NB4 (cell line): ENCODE results near the gene CALHM4.

Experiments
- CTCF ChIP-seq: IDR thresholded peaks from one replicate; pipeline ENCODE4 v1.5.1; 2012; ENCODE audit warnings: low read depth, low read length
- TF ChIP-seq, protein P1 (sequence below): IDR thresholded peaks from 2 replicates; pipeline ENCODE4 v1.6.1; 2011; ENCODE audit warnings: low read depth, low read length

DNA sequence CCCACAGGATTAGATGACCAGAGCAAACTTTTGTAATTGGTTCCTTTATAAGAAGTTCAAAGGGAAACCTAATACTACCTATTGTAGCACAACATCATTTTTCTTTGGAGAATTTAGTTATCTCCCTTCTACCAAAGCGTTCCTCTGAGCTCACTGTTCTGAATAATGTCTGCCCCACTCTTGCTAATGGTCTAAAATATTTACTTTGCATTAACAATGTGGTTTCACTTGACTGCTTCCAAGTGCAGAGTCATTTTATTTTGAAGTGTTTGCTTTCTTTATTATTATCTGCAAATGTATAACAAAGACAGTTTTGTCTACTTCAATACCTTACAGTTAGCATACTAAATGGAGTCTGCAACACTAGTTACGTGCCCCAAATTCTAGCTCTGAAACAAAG lies 23.1 kb upstream of the CALHM4 start:
- TF ChIP-seq, protein P1, sequence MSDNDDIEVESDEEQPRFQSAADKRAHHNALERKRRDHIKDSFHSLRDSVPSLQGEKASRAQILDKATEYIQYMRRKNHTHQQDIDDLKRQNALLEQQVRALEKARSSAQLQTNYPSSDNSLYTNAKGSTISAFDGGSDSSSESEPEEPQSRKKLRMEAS = no peak
- no peak for TF ChIP-seq CTCF
